ENCODE results near the gene FES.

Gene FES

GRCh38 chr15:90851114-90851513 is 33.2 kb upstream of the FES start:
- no peak for DNase-seq (ENCODE audit: low read depth)
- TF ChIP-seq CTCF (conservative IDR thresholded peaks at IDR 0.05; ENCODE audit: control insufficient read depth, insufficient read depth, low read depth, low read length): no peak
- H3K4me3 ChIP-seq (ENCODE audit: control insufficient read depth, low read depth, low read length): no peak overlapping the region

GRCh38 chr15:90851940-90852339 is 32.4 kb upstream of the FES start:
- TF ChIP-seq CTCF (conservative IDR thresholded peaks at IDR 0.05; ENCODE audit: control insufficient read depth, insufficient read depth, low read depth, low read length): no peak
- H3K4me3 ChIP-seq (ENCODE audit: control insufficient read depth, low read depth, low read length): no peak overlapping the region
- DNase-seq (ENCODE audit: low read depth): no peak

GRCh38 chr15:90855139-90855538 is 29.2 kb upstream of the FES start:
- DNase-seq (ENCODE audit: low read depth): no peak
- TF ChIP-seq CTCF (conservative IDR thresholded peaks at IDR 0.05; ENCODE audit: control insufficient read depth, insufficient read depth, low read depth, low read length): no peak
- no peak overlapping the region for H3K4me3 ChIP-seq (ENCODE audit: control insufficient read depth, low read depth, low read length)

GRCh38 chr15:90857337-90857736 is 27.0 kb upstream of the FES start:
- TF ChIP-seq CTCF (conservative IDR thresholded peaks at IDR 0.05; ENCODE audit: control insufficient read depth, insufficient read depth, low read depth, low read length): no peak
- no peak overlapping the region for H3K4me3 ChIP-seq (ENCODE audit: control insufficient read depth, low read depth, low read length)
- DNase-seq (ENCODE audit: low read depth): no peak

GRCh38 chr15:90857883-90858443 is 26.3 kb upstream of the FES start:
- no peak for DNase-seq (ENCODE audit: low read depth)
- H3K4me3 ChIP-seq (ENCODE audit: control insufficient read depth, low read depth, low read length): no peak overlapping the region
- TF ChIP-seq CTCF (conservative IDR thresholded peaks at IDR 0.05; ENCODE audit: control insufficient read depth, insufficient read depth, low read depth, low read length): no peak

- no peak overlapping the region for H3K4me3 ChIP-seq (ENCODE audit: control insufficient read depth, low read depth, low read length)
- DNase-seq (ENCODE audit: low read depth): no peak
- no peak for TF ChIP-seq CTCF (conservative IDR thresholded peaks at IDR 0.05; ENCODE audit: control insufficient read depth, insufficient read depth, low read depth, low read length)
Observed at GRCh38 chr15:90859234-90860131, 24.8 kb upstream of the FES start.
